ENCODE measurements around the gene ANKS1B. TPM values are rescaled to one million over a fixed set of nuclear protein-coding genes. Genes with fewer than 3 reads are reported as not detected.

ANKS1B gene
- total and polyA plus RNA-seq, 2 of the 4 experiments (the other 2 are of a cell fraction), result 0.17 to 0.18 TPM

DNA sequence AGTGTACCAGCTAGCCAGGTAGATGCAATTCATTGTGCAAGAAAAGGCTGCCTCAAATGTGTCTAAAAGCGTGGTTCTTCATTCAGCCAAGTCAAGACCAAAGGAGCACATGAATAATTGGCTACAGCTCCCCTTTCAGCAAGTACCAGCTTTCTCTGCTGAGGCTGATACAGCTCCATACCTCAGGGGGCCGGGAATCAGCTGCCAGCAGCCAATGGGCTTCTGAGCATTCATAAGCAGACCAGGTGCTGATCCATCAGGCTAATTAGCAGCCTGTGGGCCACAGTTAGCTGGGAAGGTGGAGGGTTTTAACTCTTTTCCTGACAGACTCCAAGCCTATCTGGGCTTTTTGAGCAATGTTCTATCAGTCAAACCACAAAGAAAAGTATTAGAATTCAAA lies 1075.0 kb downstream of the ANKS1B start:
- no peak overlapping the region for H2AFZ ChIP-seq (replicated peaks; ENCODE audit: low read length, poor library complexity)
- no peak overlapping the region for H3K14ac ChIP-seq (replicated peaks; ENCODE audit: low read depth, low read length)
- no peaks in the 10 kb centered on the region for H4K20me1 ChIP-seq (ENCODE audit: insufficient read depth, low read length)
- H3K9ac ChIP-seq (ENCODE audit: low read depth, low read length), result no peak overlapping the region
- DNase-seq (no peak), ATAC-seq (ENCODE audit: low read depth) (no peak)
- no peak overlapping the region for H4K5ac ChIP-seq (ENCODE audit: low read depth, low read length)
- no peak for TF ChIP-seq CEBPB (IDR thresholded peaks at IDR 0.05; ENCODE audit: low read depth, low read length)
- TF ChIP-seq, protein P1, sequence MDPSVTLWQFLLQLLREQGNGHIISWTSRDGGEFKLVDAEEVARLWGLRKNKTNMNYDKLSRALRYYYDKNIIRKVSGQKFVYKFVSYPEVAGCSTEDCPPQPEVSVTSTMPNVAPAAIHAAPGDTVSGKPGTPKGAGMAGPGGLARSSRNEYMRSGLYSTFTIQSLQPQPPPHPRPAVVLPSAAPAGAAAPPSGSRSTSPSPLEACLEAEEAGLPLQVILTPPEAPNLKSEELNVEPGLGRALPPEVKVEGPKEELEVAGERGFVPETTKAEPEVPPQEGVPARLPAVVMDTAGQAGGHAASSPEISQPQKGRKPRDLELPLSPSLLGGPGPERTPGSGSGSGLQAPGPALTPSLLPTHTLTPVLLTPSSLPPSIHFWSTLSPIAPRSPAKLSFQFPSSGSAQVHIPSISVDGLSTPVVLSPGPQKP (IDR thresholded peaks at IDR 0.05; ENCODE audit: borderline replicate concordance, low read depth, low read length), result no peak
- TF ChIP-seq FOS (IDR thresholded peaks at IDR 0.05; ENCODE audit: low read depth, low read length), result no peak
- no peak for TF ChIP-seq MAFK (IDR thresholded peaks at IDR 0.05; ENCODE audit: low read depth, low read length)
- no peak for TF ChIP-seq RAD21 (IDR thresholded peaks at IDR 0.05; ENCODE audit: low read length)
- TF ChIP-seq BHLHE40 (IDR thresholded peaks at IDR 0.05; ENCODE audit: low read depth, low read length), result no peak
- TF ChIP-seq, protein P2, sequence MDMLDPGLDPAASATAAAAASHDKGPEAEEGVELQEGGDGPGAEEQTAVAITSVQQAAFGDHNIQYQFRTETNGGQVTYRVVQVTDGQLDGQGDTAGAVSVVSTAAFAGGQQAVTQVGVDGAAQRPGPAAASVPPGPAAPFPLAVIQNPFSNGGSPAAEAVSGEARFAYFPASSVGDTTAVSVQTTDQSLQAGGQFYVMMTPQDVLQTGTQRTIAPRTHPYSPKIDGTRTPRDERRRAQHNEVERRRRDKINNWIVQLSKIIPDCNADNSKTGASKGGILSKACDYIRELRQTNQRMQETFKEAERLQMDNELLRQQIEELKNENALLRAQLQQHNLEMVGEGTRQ (IDR thresholded peaks at IDR 0.05; ENCODE audit: low read depth, low read length), result no peak
- TF ChIP-seq, protein P3, sequence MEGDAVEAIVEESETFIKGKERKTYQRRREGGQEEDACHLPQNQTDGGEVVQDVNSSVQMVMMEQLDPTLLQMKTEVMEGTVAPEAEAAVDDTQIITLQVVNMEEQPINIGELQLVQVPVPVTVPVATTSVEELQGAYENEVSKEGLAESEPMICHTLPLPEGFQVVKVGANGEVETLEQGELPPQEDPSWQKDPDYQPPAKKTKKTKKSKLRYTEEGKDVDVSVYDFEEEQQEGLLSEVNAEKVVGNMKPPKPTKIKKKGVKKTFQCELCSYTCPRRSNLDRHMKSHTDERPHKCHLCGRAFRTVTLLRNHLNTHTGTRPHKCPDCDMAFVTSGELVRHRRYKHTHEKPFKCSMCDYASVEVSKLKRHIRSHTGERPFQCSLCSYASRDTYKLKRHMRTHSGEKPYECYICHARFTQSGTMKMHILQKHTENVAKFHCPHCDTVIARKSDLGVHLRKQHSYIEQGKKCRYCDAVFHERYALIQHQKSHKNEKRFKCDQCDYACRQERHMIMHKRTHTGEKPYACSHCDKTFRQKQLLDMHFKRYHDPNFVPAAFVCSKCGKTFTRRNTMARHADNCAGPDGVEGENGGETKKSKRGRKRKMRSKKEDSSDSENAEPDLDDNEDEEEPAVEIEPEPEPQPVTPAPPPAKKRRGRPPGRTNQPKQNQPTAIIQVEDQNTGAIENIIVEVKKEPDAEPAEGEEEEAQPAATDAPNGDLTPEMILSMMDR (conservative IDR thresholded peaks at IDR 0.05; ENCODE audit: low read depth, low read length), result no peak
- no peak for TF ChIP-seq POLR2A (IDR thresholded peaks at IDR 0.05; ENCODE audit: low read depth, low read length)
- no peak for TF ChIP-seq SMC3 (IDR thresholded peaks at IDR 0.05; ENCODE audit: low read depth, low read length)
- TF ChIP-seq MXI1 (IDR thresholded peaks at IDR 0.05; ENCODE audit: borderline replicate concordance, low read depth, low read length), result no peak
- no peak for TF ChIP-seq RFX5 (IDR thresholded peaks at IDR 0.05; ENCODE audit: low read depth, low read length)
- TF ChIP-seq NFE2L2 (IDR thresholded peaks at IDR 0.05; ENCODE audit: low read depth, low read length), result no peak
- no peak for TF ChIP-seq RCOR1 (IDR thresholded peaks at IDR 0.05; ENCODE audit: insufficient replicate concordance, low read length)
- TF ChIP-seq MAZ (IDR thresholded peaks at IDR 0.05; ENCODE audit: borderline replicate concordance, low read depth, low read length), result no peak
- TF ChIP-seq CHD1 (IDR thresholded peaks at IDR 0.05; ENCODE audit: low read depth, low read length), result no peak
- BruUV-seq (replicated peaks), result no TSS peak
- no peak overlapping the region for H2AK9ac ChIP-seq (replicated peaks; ENCODE audit: low read depth, low read length, poor library complexity)
- H2BK15ac ChIP-seq (ENCODE audit: low read depth, low read length), result no peak overlapping the region
- H4K8ac ChIP-seq (ENCODE audit: low read depth in 2 of 2, low read length in 2 of 2), result no peak overlapping the region
- H3K18ac ChIP-seq (ENCODE audit: low read depth, low read length), result no peak overlapping the region
- H3K27ac ChIP-seq (ENCODE audit: insufficient read depth, low read length), result no peak overlapping the region
- no peak overlapping the region for H3K56ac ChIP-seq (ENCODE audit: extremely low read depth, insufficient read depth, low read length)
- intact Hi-C loops (cut with micrococcal nuclease) (no loop called here), in situ Hi-C loops (cut with MboI; ENCODE audit: low sequenced_read_pairs) (no loop called here), dilution Hi-C loops (cut with HindIII; ENCODE audit: low sequenced_read_pairs, unreplicated experiment) (no loop called here)
- no peak overlapping the region for H3K4ac ChIP-seq (ENCODE audit: low read depth, low read length)
- no peaks in the 10 kb centered on the region for H3K36me3 ChIP-seq (ENCODE audit: control insufficient read depth, insufficient read depth, low read length)
- no CpG with 5 or more reads among the region's 2 CpGs for WGBS, 2 experiments (ENCODE audit: extremely low coverage in 2 of 2, insufficient read length in 1 of 2)
- H3K27me3 ChIP-seq (ENCODE audit: control insufficient read depth, insufficient read depth, low read length), result no peaks in the 10 kb centered on the region
- no peak overlapping the region for H2BK5ac ChIP-seq (ENCODE audit: low read depth, low read length, poor library complexity, severe bottlenecking)
- H3K4me1 ChIP-seq (ENCODE audit: control insufficient read depth, insufficient read depth, low read length), result no peaks in the 10 kb centered on the region
- no peak overlapping the region for H4K91ac ChIP-seq (ENCODE audit: insufficient read depth, low read depth, low read length)
- no peaks in the 10 kb centered on the region for H3K9me3 ChIP-seq (ENCODE audit: control insufficient read depth, insufficient read depth, low read length)
- H3K9me1 ChIP-seq (ENCODE audit: insufficient read depth, low read length), result no peaks in the 10 kb centered on the region
- no peak overlapping the region for H2AK5ac ChIP-seq (ENCODE audit: low read depth, low read length)
- no peak overlapping the region for H2BK20ac ChIP-seq (ENCODE audit: low read depth, low read length)
- H2BK120ac ChIP-seq (ENCODE audit: low read depth, low read length), result no peak overlapping the region
- ChIA-PET CTCF (interaction anchor here (0.6 kb wide), 1 partner anchor 532 kb away, joined by 4 read pairs; no protein-coding TSS in a partner anchor), POLR2A (ENCODE audit: unreplicated experiment) (no interaction called here)
- no peak overlapping the region for H3K23ac ChIP-seq (ENCODE audit: low read depth, low read length)
- H3K4me3 ChIP-seq (ENCODE audit: insufficient read depth, low read depth, low read length), result no peak overlapping the region
- no peak overlapping the region for H3K4me2 ChIP-seq (ENCODE audit: low read depth, low read length)
- H3K79me1 ChIP-seq (ENCODE audit: low read depth in 1 of 2, low read length in 2 of 2), result no peaks in the 10 kb centered on the region

Data from IMR-90 (cell line).